Body of pancreas (tissue), 4 donors: ENCODE data around the gene PRKD1.

ENCODE experiments used
- POLR2A ChIP-seq, 3 donors: fragments of 450-650 bp; IDR thresholded peaks; one replicate each; pipeline ENCODE4 v1.6.1; 2016; ENCODE audit warnings: antibody characterized with exemption in 3 of 3, mild to moderate bottlenecking in 2 of 3
- TF ChIP-seq, protein P1 (sequence below), 7 experiments: fragments of 450-650 bp in 4 of 7; fragments of 200-600 bp in 3 of 7; sonication (generic) in 3 of 7; IDR thresholded peaks; one replicate each; pipeline ENCODE4 v1.5.1; 2016 to 2019; ENCODE audit warnings: antibody characterized with exemption in 7 of 7

DNA sequence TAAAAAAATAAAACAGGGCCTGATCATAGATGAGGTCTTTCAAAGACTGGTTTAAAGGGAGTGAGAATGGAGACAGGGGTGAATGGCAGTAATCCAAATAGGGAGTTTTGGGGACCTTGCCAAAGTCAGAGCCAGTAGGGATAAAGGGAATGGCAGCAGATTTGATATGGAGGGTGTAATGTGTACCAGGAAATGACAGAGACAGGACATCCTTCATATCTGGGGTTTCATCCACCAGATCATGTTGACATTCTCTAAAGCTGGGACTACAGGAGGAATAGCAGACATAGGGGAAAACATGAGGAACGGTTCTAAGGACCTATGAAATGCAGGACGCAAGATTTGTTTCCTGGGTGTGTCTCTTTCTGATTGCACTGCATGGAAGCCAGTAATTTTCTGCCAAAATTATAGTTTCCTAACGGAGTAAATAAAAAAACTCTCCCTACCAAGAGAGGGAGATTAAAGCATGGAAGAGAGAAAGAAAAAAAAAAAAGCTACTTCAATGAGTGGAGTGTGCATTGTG, 169.9 kb downstream of the PRKD1 start:
- TF ChIP-seq, protein P1, sequence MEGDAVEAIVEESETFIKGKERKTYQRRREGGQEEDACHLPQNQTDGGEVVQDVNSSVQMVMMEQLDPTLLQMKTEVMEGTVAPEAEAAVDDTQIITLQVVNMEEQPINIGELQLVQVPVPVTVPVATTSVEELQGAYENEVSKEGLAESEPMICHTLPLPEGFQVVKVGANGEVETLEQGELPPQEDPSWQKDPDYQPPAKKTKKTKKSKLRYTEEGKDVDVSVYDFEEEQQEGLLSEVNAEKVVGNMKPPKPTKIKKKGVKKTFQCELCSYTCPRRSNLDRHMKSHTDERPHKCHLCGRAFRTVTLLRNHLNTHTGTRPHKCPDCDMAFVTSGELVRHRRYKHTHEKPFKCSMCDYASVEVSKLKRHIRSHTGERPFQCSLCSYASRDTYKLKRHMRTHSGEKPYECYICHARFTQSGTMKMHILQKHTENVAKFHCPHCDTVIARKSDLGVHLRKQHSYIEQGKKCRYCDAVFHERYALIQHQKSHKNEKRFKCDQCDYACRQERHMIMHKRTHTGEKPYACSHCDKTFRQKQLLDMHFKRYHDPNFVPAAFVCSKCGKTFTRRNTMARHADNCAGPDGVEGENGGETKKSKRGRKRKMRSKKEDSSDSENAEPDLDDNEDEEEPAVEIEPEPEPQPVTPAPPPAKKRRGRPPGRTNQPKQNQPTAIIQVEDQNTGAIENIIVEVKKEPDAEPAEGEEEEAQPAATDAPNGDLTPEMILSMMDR (IDR thresholded peaks at IDR 0.05), result no peak
- no peak for TF ChIP-seq POLR2A (IDR thresholded peaks at IDR 0.05)
